ENCODE results near the gene GRID1.

GRCh38 chr10:86033581-86033980 is 333.0 kb downstream of the GRID1 start:
- no peak for TF ChIP-seq CTCF (IDR thresholded peaks at IDR 0.05; ENCODE audit: low read length)
- no peak for TF ChIP-seq EZH2 (optimal IDR thresholded peaks at IDR 0.05; ENCODE audit: low read depth, low read length)
- no peak for TF ChIP-seq EZH2phosphoT487 (IDR thresholded peaks at IDR 0.05; ENCODE audit: low read length)
